HG02763 (cell line): ENCODE measurements around the gene DHRS11.

ENCODE experiments used
- ATAC-seq: cut with Tn5 transposase; IDR thresholded peaks from one replicate; pipeline ENCODE4 v1.9.1; 2021; ENCODE audit warnings: mild to moderate bottlenecking, moderate library complexity; ENCODE audit not compliant: unreplicated experiment

DHRS11 gene

DNA sequence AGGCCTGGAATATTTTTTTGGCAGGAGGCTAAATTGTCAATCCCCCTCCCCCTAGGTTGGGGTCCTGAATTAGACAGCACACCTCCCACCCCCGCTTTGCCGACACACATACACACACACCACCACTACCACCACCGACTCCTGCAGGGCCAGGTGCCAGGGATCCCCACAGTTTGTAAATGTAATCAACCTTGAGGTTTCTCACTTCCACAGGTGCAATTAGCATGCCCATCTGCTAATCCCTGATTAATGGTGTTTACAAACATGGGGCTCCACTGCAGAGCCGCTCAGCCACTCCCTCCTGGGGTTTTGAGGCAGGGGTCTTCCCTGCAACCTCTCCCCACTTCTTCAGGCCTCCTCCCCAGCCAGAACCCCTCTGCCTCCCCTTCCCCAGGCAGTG is 21.5 kb downstream of the DHRS11 start:
- no peak for ATAC-seq

DNA sequence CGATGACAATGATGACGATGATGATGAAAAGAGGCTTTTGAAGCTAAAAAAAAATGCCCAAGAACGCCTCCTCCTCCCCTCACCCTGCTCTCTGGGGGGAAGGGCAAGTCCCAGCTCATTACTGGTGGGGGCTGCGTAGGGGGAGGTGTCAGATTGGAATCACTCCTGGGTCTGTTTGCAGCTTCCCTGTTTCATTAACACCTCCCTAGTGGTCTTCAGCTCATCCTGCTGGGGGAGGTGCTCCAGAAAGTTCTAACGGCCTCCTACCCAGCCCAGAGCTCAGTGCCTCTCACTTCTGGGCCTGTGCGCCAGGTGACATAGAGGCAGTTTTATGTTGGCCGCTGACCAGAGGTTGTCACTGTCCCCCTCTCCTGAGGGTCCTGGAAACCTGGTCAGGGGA is 22.4 kb downstream of the DHRS11 start:
- ATAC-seq: no peak

DNA sequence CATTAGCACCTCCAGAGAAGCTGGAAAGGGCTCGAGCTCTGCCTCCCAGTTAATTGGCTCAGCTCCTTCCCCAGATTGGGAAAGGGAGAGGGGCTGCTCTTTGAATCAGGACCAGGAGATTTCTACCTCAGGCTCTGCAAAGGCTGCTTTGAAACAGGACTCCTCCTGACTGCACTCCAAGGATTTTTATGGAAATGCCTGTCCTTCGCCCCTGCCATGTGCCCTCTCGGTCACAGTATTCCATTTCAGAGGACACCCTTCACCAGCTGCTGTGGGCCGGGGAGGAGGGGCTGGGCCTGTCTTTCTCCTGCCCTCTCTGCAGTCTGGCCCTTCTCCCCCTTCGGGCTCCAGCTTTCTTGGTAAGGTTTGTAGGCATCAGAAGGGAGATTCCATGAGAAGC is 23.3 kb downstream of the DHRS11 start:
- ATAC-seq: no peak

DNA sequence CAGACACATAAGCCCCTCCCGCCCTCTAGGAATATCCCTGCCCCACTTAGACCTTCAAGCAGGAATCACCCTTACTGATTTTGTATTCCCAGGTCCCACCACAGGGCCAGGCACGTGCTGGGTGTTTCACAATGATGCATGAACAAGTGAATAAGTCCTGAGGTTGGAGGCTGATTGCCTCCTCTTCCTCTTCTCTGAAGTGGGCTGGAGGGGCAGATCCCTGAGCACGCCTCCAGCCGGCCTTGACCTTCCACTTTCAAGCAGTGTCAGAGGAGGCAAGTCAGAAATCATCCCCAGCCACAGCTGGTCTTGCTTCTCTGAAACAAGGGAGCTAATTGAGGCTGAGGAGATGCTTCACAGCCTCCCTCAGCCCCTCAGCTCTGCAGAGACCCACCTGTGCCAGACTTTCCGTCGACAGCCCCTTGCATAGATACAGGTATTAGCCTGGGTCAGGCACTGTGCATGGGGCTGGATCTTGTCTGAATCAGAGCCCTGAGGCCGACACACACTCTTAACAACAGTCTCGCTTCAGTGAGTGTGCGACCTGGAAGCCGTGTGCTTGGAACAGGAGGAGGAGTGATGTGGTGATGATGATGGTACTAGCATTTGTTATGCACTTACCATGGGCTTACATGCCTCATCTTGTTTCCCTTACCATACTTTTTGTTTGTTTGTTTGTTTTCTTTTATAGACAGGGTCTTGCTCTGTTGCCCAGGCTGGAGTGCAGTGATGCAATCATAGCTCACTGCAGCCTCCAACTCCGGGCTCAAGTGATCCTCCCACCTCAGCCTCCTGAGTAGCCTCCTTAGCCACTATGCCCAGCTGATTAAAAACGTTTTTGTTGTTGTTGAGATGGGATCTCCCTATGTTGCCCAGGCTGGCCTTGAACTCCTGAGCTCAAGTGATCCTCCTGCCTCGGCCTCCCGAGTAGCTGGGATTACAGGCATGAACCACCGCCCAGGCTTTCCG is 24.7 kb downstream of the DHRS11 start:
- ATAC-seq: no peak

DNA sequence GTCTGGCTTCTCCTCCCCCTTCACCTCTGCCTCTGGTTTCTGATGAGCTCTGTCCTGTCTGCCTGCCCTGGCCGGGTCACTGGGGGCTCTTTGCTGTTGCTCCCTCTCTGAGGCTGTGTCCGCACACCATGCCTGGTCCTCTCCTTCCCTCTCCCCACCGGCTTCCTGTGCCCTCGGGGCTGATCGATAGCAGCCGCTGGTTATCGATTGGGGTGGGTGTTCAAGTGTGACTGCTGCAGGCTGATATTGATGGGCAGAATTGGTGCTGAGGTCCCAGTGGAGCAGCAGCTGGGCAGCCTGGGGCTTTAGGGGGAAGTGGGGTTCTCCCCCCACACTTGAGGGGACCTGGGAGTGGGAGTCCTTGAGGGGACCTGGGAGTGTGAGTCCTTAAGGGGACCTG is 26.1 kb downstream of the DHRS11 start:
- ATAC-seq: no peak

DNA sequence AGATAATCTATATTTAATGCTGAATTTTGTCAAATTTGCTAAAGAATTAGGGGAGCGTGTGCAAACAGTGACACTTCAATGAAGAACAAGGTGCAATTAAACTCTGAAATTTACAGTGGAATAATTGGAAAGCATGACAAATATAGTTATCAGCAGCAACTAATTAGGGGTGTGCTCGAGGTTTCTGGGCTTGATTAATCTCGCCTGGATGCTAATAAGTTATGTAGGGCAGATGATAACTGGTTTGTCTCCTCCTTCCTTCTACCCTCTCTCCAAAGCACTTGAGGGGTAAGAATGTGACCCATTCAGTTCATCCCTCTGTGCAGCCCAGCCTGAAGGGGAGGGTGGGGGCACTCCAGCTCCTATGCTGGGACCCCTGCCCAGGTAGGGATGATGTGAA is 31.6 kb downstream of the DHRS11 start:
- ATAC-seq: no peak

DNA sequence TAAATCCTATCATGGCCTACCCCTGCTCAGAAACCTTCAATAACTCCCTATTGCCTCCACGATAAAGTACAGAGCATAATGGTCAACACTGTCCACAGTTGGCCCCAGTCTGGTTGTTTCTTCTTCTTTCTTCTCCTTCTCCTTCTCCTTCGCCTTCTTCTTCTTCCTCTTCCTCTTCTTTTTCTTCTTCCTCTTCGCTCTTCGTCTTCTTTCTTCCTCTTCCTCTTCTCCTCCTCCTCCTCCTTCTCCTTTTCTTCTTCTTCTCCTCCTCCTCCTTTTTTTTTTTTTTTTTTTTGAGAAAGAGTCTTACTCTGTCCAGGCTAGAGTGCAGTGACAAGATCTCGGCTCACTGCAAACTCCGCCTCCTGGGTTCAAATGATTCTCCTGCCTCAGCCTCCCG is 33.5 kb downstream of the DHRS11 start:
- no peak for ATAC-seq

DNA sequence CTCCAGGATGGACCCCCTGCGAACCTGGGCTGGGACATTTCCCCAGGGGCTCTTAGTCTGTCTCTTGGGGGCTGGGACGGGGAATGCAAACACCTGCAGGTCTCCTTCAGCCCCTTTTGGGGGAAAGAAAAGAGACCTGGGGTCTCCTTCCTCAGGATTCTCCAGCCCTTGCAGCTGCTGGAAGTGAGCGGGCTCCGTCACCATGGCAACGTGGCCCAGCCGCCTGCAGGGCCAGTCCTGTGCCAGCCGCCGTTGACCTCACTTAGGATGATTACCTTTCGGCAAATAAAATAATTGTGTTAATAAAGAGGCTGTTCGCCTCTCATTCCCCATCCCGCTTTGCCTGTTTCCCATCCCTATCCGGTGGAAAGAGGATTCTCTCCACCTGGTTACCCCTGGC is 35.4 kb downstream of the DHRS11 start:
- no peak for ATAC-seq

DNA sequence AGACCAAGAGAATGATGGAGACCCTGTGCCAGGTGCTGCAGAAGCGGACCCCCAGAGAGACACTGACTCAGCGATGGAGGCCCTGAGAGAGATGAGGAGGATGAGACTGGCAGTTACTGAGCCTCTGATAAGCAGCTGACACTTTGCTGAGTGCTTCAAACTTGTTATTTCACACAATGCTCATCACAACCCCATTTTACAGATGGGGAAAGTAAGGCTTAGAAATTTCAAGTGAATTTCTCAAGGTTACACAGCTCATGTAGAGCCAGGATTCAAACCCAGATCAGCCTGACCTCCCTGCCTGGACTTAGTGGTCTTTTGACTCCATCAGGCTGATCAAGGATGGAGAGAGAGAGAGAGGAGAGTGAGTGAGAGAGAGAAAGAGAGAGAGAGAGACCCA is 36.9 kb downstream of the DHRS11 start:
- no peak for ATAC-seq

DNA sequence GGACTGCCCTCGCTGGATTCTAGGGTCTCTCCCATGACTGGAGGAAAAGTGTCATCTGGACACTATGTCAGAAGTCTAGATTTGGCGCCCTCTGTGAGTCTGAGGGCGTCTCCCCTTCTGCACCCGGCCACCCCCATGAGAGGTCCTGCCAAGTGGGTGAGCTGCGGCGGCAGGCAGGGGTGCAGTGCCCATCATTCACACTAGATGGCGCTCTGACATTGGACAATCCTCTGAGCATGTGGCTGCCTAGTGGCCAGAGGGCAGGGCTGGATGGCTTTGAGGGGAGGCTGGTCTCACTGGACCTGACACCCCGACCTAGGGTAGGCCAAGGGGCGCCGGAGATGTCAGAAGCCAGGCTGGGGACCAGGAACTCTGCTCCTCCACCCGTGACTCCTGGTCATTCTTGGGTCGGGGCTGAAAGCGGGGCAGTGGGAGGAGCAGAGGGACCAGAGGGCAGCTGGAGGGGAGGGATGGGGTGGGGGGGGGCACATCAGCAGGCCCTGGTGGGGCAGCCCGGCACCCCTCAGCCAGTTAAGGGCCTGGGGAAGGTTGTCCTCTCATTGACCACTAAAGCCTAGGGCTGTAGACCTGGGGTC is 37.7 kb downstream of the DHRS11 start:
- ATAC-seq: no peak

DNA sequence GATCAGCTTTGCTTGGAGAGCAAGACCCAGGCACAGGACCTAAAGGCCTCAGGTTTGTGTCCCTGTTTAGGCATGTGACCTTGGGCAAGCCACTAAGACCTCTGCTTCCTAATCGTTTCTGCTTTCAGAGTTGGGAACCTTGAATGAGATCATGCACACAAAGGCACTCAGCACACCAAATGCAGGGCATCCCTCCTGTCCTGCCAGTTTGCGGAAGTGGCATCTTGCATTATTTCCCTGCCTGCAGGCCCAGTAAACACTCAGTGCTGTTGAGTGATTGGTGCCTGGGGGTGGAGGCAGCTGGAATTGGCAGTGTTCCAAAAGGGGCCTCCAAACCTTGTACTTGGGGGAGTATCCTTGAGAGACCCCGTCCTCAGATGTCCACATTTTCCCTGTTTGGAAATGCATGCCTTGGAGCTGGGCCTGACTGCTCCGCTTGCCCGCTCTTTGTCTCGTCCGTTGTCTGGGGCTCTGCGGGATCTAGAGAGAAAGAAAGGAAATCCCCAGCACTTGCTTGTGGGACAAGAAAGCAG is 38.4 kb downstream of the DHRS11 start:
- ATAC-seq: no peak

DNA sequence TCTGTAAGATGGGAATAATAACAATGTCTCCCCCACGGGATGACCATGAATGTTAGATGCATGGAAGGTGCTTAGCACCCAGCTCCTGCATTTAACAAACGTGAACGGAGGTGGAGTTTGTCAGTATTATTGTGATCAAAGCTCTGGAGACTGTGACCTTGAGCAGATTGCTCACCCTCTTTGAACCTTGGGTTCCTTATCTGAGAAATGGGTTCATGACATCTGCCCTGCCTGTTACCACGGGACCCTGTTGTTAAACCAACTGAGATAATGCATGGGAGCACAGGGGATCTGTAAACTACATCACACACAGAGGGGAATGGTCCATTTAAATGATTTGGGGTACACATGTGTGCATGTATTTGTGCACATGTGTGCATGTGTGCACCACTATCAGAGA is 39.3 kb downstream of the DHRS11 start:
- ATAC-seq: no peak

DNA sequence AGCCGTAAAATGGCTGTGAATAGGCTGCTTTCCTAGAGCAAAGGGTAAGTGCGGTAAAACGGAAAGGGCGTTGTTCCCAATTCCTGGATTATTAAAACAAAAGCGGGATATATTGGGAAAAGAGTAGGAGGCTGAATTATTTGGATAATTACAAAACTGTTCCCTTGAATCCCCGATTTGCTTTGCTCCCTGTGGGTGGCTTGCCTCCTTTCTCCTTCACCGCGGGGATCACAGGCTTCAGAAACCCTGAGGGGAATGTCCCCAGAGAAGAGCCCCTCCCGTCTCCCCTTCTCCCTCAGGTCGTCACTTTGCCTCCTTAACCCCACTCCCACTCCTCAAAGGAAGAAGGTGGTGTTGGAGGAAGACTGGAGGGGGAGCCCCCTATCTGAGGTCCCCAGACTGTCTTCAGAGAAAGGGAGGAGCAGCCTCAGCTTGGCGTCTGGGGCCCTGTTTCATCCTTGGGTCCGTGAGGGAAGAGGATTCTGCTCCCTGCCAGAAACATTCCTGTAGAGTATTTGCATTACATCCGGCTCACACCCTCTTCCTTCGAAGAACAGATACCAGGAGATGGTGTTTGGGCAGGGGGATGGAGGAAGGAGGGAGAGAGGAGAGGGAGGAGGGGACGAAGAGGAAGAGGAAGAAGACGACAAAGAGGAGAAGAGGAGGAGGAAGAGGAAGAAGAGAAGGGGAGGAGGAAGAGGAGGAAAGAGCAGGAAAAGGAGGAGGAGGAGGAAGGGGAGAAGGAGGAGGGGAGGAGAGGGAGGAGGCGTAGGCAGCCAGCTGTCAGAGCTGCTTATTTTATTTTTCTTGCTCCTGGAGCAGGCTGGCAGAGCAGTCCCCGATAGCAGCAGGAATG is 41.5 kb downstream of the DHRS11 start:
- ATAC-seq: no peak

DNA sequence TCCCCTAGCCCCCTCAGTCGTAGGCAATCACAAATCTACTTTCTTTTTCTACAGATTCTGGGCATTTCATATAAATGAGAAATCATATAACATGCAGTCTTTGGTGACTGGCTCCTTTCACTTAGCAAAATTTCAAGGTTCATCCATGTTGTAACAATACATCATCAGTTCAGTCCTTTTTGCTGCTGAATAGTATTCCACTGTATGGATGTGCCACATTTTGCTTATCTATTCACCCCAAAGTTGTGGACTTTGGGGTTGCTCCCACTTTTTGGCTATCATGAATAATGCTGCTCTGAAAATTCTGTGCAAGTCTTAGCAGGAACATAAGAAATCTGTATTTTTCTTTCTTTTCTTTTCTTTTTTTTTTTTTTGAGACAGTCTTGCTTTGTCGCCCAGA is 48.7 kb downstream of the DHRS11 start:
- no peak for ATAC-seq

DNA sequence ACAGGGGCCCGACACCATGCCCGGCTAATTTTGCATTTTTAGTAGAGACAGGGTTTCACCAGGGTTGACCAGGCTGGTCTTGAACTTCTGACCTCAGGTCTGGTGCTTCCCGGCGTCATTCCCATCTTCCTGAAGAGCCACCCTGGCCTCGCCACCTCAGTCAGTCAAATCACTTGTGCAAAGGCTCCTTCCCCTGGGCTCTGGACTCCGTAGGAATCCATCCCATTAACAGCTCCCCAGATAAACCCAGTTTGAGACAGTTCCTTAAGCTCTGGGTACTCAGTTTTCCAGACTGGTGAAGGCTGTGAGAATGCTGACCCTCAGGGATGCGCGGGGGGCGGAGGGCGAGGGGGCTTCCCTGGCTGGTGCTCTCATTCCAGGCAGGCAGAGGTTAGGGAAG is 49.2 kb downstream of the DHRS11 start:
- no peak for ATAC-seq

DNA sequence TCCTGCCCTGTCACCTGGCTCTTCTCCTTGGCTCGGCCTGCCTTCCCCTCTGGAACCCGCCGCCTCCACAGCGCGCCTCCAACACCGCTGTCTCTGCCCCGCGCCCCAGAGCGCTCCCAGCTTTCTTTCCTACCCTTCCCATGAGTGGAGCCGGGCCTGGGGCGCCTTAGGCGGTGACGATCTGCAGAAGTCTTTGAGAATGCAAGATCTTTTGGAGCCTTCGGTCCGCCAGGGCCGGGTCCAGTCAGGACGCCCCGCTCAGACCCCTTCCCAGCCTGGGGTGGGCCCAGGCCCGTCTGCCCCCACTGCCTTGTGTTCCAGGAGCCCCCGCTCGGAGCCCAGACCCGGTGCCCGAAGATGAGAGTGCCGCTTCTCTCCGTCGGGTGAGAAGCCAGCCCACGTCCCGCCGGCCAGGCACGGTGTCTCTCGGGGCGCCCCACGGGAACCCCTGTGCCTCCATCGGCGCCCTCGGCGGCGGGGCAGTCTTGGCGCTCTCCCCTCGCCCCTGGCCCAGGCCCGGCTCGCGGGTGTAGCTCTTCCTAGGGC is 49.7 kb downstream of the DHRS11 start:
- ATAC-seq: no peak

DNA sequence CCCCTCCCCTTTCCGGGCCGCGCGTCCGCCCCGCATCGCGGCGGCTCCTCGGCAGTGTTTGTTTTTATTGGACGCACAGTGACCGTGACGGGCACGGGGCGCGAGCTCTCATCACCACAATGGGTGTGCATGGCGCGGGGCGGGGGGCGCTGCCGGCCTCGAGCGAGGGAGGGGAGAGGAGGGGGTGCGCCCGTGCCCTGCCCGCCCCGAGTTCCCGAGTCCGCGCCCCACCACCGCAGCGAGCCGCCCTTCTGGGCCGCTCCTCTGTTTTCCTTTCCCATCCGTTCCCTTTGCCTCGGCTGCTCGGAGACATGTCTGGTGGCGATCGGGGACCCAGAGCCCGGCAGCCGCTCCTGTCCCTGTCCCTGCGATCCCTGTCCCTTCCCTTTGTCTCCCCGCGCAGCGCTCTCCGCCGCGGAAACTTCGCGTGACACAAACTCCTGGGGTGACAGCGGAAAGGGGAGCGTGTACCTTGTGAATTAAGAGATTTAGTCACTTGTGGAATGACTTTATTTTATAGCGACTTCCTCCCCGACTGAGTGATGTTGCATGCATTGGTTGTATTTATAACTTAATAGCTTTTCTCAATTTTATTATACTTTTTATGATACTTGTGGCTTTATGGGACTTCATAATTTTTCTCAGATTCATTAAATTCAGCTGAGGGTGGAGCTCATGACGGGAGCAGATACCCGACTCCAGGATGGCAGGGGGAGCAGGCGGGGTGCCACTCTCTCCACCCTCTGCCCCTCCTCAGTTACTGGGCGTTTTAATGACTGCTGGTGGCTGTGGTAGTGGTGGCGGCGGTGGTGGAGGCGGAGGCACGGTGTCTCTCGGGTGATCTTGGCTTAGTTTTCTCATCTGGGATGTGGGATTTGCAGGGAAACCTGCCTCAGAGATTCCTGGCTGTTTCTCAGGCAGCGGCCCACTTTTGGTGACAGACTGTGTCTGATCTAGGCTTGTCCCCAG is 50.5 kb downstream of the DHRS11 start:
- ATAC-seq: no peak

DNA sequence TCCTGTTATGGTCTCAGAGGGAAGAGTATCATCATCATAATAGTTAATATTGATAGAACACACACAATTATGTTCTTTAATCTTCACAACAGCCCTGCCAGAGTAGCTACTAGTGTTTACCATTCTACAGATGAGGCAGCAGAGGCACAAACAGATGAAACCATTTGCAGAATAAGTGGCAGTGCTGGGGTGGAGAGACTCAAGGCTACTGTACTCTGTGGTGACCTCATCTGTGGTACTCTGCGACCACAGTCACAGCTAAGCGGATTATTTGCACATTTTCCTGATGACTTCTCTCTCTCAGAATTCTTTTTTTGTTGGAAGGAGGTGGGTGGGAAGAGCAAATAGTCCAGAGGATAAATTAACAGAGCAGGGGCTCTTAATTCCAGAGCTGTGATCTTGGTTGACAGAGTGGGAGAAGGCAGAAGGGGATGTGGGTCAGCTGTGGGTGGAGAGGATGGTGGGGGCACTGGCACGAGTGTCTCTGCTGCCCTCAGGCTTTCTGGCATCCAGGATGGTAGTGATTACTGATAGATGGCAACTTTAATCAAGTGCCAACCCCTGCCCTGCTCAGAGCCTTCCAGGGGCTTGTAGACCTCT is 51.5 kb downstream of the DHRS11 start:
- no peak for ATAC-seq

DNA sequence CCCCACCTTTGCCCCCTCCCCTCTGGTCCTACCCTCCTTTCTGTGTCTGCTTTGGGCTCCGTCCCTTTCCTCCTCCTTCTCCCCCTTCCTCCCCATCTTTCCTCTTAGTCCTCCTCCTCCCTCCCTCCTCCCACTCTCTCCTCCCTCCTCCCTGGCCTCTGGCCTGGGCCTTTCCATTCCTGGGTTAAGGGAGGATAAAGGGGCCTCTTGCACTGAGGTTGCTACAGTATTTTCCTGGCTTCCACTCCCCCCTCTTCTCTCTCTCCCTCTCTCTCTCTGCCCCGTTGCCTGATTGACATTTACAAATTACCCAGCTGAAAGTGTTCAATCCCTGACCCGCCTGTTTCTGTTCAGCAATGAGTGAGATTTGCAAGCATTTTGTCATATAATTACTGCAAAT is 53.7 kb downstream of the DHRS11 start:
- ATAC-seq: no peak
